ENCODE results near the gene PABPN1L. TPM values are rescaled to one million over a fixed set of nuclear protein-coding genes. Genes with fewer than 3 reads are reported as not detected.
A peak's percentile ranks its signal among the peaks of the same experiment; 100 is the strongest.

Gene PABPN1L
- polyA plus RNA-seq, 4 donors, result 0.11 TPM; not detected in 3

DNA sequence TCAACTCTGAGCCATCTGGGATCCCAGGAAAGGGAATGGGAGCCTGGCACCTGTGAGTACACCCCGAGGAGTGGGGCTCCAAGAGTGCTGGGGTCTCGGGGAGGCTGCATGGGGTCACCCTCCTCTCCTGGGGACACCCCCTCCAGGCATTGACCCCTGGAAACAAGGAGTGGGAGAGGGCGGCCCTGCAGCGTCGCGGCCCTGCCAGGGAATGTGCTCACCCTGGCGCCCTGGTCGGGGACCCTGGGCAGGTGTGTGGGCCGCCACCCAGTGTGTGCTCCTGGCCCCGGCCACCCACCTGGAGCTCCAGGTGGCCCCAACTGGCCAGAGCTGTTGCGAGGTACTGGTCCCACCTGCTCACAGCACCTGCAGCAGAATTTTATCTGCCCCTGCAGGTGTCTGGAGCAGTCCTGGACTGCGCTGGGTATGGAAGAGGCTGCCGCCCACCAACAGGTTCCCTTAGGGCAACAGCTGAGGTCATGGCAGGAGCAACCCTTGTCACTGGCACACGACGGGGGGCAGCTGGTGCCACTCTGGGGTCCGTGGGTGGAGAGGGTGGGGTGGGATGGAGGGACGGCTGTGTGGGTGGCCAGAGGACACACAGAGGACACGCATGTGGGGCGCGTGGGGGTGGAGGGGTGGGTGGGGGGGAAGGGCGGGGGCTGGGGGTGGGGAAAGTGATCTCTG lies 5.4 kb upstream of the PABPN1L start:
- DNase-seq (ENCODE audit: low read depth in 4 of 4, low spot score in 2 of 4), result no peak

DNA sequence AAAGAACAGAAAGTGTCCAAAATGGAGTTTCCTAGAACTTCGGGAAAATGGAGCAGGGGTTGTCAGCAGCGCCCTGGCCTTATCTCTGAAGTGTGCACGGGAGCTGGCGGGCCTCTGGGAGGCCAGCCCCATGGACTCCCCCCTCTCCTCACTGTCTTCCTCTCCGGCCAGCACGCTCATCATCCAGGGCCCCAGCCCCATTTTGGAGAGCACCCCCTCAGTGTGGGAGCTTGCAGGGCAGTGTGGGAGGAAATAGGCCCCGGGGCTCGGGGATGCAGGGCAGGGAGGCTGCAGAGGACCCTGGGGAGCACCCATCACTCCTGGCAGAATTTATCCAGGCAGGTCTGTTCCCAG lies 4.9 kb upstream of the PABPN1L start:
- DNase-seq (ENCODE audit: low read depth in 4 of 4, low spot score in 2 of 4), result no peak

DNA sequence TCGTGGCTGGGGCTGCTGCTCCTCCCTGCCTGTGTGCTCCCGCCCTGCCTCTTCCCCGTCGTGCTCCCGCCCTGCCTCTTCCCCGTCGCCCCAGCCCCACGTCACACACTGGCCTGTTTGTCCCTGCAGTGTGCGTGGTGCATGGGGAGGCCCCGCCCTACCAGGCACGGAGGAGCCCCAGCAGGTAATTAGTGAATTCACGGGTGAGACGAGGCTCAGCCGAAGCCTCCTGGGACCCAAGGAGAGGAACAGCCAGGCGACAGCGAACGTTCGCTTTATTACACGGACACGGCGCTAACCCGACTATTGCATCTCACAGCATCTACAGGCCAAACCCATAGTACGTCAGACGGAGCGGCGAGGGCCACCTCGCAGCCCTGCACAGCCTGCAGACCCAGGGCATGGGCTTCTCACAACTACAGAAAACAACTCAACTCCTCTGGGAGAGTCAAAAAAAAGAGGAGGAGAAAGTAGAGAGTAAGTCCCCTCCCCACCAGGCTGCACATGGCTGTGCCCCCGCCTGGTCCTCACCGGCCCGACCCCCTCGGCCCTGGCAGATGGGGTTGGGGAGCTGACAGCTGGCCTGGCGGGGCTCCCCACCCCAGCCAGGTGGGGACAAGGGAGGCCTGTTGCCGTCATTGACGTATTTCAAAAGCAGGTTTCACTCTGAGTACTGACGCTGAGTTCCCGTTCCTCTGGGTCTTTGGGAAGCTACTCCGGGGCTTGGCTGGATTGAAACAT lies 4.3 kb upstream of the PABPN1L start:
- no peak for DNase-seq (ENCODE audit: low read depth in 4 of 4, low spot score in 2 of 4)

DNA sequence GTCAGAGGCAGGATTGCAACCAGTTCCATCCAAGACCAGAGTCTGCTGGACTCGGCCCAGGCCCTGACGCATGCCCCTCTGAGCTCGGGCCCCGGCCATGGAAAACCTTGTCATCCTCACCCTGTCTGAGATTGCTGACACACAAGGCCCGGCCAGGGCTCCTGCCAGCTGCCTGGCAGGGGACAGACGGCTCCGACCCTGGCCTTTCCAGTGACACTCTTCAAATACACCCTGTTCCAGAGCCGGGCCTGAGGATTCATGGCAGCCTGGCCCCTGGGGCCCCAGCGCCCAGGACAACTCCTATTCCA lies 3.2 kb upstream of the PABPN1L start:
- DNase-seq (ENCODE audit: low read depth in 4 of 4, low spot score in 2 of 4), result no peak

DNA sequence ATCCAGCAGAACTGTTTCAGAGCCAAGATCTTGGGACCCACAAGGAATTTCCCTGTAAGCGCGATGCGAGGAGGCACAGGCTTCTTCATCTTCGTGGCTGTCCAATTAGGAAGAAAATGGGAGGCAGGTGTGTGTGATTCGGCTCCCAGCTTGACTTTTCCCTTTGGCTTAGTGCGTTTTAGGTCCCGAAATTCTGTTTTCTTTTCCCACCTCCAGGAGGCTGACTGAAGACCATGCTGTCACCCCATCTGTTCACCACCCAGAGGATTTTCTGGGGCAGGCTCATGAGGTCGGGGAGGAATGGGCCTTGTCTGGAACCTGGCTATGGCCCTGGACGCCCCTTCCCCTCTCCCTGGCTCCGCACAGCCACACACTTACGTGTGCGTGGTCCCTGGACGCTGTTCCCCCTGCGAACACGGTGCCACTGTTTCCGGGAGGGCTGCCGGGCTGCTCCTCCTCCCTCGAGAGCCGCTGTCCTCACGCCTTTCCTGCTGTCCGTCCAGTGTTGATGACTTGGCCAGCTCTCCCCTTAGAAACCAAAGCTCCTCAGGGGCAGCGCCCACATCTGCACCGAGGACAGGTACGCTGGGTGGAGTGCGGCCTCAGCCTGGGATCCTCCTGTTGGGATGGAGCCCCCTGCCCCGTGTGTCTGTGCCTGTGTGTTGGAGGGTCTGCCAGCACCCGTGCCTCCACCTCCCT lies 2.7 kb upstream of the PABPN1L start:
- no peak for DNase-seq (ENCODE audit: low read depth in 4 of 4, low spot score in 2 of 4)

DNA sequence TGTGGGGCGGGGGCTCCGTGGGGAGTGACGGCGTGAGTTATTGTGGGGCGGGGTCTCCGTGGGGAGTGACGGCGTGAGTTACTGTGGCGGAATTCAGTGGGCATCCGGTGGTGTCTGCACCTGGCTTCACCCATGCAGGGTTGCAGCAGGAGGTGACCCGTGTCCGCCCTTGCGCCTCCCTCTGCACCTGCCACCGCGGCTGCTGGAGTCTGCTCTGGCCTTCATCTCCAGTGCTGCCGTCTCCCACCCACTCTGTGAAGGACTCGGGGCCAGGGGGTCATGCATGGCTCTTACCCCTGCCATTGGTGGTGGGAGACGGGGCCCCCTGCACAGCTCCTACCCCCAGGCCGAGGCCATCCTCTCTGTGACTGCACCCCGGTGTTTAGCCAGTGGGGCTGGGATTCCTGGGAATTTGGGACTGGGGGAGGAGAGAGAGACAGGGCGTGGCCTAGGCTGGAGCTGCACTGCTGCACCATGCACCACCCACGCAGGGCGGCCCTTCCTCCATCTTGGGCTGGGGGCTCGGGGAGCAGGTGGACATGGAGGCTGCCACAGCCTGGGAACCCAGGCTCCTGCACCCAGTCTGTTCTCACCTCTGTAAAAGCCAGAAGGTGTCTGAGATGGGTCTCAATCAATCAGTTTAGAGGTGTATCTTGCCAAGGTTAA lies 1.3 kb upstream of the PABPN1L start:
- DNase-seq (ENCODE audit: low read depth in 4 of 4, low spot score in 2 of 4), result no peak

DNA sequence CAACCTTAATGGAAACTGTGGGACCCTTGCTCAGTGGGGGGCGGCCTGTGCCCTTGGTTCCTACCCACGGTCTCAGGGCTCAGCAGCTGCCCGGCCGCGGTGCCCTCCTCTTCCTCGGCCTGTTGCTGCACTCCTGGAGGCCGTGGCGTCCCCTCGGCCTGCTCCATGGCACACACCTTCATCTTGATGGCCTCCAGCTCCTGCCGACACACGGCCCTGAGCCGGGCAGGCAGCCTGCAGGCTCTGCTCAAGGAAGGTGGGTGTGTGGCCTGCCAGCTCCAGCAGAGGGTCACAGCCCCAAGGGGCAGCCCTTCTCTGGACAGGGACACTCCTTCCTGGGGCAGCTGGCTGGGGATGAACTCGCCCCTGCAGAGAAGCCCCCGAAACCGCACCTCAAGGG lies 718 bp downstream of the PABPN1L start:
- no peak for DNase-seq (ENCODE audit: low read depth in 4 of 4, low spot score in 2 of 4)

DNA sequence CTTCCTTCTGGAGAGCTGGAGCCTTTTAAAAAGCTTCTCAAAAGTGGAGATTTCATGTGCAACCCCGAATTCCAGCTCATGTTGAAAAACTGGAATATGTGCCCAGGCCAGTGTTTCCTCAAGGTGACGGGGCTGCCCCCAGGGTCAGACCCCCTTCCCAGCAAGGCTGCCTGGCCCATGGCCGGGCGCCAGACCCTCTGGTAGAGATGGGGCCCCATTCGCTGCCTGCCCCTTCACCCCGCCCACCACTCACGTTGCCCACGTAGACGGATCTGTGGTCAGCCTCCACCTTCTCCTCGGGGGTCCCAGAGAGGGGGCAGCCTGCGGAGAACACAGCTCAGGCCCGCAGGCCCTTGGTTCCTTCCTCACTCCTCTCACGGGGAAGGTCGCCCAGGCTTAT lies 1.1 kb downstream of the PABPN1L start:
- DNase-seq (ENCODE audit: low read depth in 4 of 4, low spot score in 2 of 4), result no peak

DNA sequence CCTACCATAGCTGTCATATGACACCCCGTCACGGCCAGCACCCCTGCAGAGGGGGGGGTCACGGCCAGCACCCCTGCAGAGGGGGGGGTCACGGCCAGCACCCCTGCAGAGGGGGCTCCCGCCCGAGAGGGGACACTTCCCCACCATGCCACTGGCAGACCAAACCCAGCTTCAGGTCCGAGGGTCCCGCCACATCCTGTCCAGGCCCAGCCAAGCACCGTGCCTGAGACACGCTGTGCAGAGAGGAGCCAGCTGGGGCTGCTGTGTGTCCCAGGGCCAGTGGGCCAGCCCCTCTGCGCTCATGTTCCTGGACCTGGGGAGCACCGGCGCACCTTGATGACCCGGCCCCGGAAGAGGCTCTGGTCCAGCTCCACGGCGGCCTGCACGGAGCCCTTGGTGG lies 1.9 kb downstream of the PABPN1L start:
- DNase-seq (ENCODE audit: low read depth in 4 of 4, low spot score in 2 of 4), result no peak

DNA sequence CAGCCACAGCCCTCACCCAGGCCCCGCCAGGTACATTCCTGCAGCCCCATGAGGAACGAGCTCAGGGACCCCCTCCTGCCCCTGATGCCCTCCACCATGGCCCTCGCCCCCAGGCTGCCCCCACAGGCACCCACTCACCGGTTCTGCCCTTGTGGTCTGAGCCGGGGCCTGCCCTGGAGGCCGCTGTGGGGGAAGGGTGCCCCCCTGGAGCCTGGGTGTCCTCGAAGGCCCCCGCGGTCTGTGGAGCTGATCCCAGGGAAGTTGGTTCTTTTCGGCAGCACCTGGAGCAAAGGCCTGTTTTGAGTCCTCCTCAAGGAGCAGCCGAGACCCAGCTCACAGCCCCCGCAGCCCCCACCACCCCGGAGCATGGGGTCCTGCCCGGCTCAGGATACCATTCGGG lies 2.4 kb downstream of the PABPN1L start:
- DNase-seq (ENCODE audit: low read depth in 4 of 4, low spot score in 2 of 4), result no peak

DNA sequence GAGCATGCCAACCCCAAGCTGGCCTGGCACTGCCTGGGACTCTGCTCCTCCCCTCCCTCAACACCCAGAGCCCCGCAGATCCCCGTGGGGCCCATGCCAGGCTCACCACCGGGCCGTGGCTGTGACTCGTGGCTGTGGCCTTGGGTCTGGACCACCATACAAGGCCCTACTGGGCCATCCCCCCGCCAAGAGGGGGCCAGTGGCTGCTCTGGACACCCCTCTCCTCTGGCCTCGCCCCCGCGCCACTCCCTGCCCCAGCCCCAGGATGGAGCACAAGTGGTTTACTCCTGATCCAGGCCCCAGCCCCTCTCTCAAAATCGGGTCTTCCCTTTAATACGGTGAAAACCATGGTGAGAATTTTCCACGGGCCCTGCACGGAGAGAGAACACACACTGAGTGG lies 3.0 kb downstream of the PABPN1L start:
- no peak for DNase-seq (ENCODE audit: low read depth in 4 of 4, low spot score in 2 of 4)

DNA sequence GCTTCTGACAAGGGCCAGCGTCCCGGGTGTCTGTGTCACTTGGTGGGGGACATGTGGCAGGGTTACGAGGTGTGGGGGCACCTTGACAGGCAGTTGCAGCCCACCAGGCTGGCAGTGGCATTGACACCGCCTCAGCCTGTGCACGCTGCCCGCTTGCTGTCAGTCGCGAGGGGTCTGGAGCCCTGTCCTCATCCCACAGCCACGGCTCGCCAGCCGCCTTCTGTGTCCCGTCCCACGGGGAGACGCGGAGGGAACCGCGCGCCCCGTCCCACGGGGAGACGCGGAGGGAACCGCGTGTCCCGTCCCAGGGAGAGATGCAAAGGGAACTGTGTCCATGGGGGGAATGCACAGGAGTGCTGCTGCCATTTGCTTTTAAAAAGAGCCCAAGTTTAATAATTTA lies 3.5 kb downstream of the PABPN1L start:
- DNase-seq (ENCODE audit: low read depth in 4 of 4, low spot score in 2 of 4), result no peak

DNA sequence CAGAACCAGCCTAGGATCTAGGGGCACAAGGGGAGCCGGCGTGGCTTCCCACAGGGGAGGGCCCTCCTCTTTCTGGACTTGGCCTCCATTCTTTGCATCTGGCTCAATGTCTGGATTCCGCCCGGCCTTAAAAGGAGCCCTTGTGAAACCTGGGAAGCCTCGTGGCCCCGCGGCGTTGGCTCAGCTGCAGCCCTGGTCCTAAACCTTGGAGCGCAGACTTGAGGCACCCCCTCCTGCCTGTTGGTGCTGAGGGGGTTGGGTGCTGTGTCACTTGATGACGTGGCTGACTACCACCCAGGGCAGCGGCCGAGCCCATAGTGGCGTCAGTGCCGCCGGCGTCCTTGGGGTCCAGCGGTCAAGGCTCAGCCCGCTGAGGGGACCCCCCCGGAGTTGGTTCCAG lies 5.1 kb downstream of the PABPN1L start:
- DNase-seq (ENCODE audit: low read depth in 4 of 4, low spot score in 2 of 4), result no peak

DNA sequence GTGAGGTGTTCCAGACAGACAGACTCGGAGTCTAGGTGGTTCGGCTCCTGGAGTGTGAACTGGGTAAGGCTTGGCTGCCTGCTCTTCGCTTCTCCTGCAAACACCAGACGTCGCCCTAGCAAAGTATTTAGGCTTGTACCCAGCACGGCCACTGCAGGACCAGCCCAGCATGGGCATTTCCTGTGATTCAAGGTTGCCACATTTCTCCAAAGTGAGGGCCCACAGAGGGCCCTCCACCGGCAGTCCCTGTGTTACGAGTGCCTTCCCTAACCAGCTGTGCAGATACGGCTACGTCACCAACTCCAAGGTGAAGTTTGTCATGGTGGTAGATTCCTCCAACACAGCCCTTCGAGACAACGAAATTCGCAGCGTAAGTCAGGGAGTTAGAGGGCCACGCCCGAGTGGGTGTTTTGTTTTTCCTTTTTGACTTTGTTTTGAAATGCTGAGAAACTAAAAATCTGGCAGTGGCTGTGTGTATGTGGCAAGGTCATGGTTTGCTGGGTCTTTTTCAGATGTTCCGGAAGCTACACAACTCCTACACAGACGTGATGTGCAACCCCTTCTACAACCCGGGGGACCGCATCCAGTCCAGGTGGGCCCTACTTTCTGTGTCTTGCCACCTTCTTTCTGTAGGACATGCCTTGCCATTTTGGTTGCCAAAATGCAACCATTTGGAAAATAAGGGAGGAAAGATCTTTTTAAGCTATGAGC lies 6.9 kb downstream of the PABPN1L start:
- no peak for DNase-seq (ENCODE audit: low read depth in 4 of 4, low spot score in 2 of 4)

DNA sequence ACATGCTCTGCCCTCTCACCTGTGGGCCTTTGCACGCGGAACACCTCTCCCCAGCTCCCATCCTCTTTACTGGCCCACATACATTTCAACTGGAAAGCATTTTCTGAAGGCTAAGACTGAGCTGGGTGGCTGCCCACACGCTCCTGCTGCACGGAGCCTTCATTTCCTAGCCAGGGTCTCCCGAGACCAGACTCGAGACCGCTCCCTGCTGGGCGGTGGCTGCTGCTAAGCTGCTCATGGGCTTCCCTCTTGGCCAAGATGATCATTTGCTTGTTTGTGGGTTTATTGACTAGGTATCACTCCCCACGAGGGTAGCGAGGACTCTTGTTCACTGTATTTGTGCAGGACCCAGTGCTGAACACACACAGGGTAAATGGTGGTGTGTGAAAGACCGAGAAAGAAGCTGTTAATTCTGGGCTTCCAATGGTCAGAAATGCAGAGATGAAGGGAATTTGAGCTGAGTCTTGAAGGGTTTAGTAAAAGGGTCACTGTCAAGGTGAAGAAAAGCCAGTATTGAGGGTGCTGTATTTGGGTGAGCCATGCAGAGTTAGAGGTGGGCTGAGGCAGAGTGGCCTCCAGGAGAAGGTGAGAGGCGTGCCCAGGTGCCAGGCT lies 8.6 kb downstream of the PABPN1L start:
- peak in 1 of 4 donors; percentile 55 for DNase-seq (ENCODE audit: low read depth in 4 of 4, low spot score in 2 of 4)

DNA sequence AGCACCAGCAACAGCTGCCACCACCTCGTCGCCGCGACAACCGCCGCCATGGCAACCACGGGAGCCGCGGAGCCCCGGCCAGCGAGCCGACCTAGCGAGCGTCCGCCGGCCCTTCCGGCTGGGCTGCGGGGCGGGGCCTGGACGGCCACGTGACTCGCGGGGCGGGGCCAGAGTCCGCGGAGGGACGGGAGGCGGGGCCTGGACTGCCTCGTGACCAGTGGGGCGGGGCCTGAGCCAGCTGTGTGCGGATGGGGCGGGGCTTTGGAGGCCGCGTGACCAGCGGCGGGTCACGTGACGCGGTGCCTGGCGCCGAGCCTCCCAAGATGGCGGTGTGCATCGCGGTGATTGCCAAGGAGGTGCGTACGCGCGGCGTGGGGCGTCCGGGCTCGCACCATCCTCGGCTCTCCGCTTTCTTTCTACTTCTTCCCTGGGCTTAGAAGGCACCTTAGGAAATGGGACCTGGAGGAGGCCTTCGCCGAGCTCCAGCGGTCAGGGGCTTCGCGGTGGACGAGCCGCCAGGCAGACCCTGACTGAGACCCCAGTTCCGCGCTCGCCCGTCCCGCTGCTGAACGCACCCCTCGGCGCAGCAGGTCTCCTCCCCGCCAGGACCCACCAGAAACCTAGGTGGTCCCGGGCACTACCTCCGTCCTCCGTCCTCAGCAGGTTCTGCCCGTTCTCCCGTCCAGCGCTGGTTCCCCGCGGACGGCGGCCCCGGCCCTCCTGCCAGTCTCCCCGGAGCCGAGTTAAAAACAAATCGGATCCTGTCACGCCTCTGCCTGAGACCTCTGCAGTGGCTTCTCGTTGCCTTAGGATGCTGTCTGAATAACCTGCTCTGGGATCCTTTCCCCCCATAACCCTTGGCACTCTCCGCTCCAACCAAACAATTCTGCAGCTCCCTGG lies 9.4 kb downstream of the PABPN1L start, which contains the start of the genes GALNS and TRAPPC2L:
GALNS (minus strand) TSS at position 120 of the 900 bp plus-strand sequence; CDS start at position 50, 70 bp downstream.
TRAPPC2L (plus strand) TSS at position 300 of the 900 bp plus-strand sequence; CDS start at position 324, 24 bp downstream.
- DNase-seq (ENCODE audit: low read depth in 4 of 4, low spot score in 2 of 4), result peak; percentile 74 to 92 (median 90)

DNA sequence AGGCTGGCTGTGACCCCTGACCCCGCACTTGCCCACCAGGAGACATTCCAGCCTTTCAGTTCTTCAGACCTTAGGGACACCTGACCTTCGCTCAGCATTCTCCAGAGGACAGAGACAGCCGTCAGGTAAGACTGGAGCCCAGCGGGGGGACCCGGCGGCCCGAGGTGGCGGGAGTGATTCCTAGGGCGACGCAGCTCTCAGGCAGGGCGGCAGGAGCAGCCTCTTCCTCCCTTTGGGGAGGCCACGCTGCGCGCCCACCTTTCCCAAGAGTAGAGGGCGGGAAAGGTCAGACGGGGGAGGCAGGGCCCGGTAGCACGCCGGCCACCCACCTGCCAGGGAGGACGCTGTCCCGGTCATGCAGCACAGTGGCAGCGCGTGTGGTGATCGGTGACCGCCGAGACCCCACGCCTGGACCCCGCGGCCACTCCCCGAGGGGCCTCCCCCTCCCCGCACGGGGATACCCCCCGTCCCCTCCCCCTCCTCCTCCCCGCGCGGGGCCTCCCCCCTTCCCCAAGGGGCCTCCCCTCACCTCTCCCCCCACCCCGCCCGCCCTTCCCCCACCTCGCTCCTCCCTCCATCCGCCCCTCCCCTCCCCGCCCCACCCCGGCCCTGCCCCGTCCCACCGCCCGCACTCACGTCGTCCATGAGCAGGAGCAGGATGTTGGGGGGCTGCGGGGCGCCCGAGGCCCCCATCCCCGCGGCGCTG lies 10.2 kb downstream of the PABPN1L start:
- no peak for DNase-seq (ENCODE audit: low read depth in 4 of 4, low spot score in 2 of 4)

DNA sequence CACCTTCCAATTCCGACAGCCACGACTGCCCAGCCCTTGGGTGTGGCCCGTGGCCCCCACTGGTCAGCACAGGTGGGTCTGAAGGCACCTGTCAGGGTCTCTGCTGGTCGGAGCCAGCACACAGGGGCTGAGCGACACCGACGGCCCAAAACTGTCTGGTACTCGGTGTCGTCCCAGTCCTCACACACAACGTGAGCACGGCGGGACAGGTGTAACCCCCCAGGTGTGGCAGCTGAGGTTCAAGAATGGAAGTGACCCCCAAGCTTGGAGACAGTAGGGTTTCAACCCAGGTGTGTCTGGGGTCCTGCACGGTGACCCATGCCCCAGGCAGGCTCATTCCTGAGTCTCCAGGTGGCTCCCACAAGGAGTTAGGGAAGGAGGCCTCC lies 10.7 kb downstream of the PABPN1L start:
- no peak for DNase-seq (ENCODE audit: low read depth in 4 of 4, low spot score in 2 of 4)

DNA sequence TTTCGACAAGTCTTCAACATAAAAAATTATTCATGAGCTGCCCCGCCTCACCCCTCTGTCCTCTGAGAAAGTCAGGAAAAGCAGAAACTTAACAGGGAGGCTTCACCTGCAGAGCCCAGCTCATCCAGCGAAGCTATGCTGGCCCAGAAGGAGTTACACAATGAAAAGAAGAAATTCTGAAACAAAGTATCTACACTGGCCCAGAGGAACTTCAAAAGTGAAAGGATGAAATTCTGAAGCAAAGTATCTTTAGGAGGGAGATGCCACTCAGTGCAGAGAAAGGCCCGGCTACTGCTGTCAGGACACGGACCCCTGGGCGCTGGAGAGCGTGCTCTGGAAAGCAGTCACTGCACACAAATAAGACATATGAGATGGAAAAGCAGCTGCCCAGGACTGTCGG lies 11.3 kb downstream of the PABPN1L start:
- no peak for DNase-seq (ENCODE audit: low read depth in 4 of 4, low spot score in 2 of 4)
